SU-DHL-6 (cell line): ENCODE results near the gene AGAP9.

Experiments used
- CTCF ChIP-seq: fragments of 200-600 bp; sonication (generic); IDR thresholded peaks from one replicate; pipeline ENCODE4 v1.5.1; 2017; ENCODE audit warnings: antibody characterized with exemption, mild to moderate bottlenecking, low read length, moderate library complexity; ENCODE audit not compliant: insufficient read depth, poor library complexity, severe bottlenecking
- EZH2phosphoT487 ChIP-seq: fragments of 200-600 bp; sonication (generic), shearing (Covaris generic); conservative IDR thresholded peaks from 2 replicates; pipeline ENCODE4 v1.6.1; 2018; ENCODE audit warnings: mild to moderate bottlenecking, antibody characterized with exemption, low read length, moderate library complexity, mixed read lengths

DNA sequence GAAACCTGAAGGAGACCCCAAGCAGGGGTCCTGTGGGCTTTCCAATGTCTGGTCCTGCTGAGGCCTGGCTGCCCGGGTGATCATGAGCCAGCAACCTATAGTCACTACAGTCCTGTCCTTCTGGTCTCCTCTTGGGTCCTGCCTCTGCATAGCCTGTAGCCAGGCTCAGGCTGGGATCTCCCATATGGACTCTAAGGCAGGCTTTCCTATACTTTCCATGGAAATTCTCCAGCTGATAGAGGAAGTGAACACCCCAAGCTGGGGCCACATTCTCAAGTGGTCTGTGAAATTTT lies 66.0 kb downstream of the AGAP9 start:
- TF ChIP-seq CTCF (no peak), EZH2phosphoT487 (no peak)
